GM12878 (cell line): ENCODE results near the gene ABCC1. TPM values are rescaled to one million over a fixed set of nuclear protein-coding genes. Genes with fewer than 3 reads are reported as not detected.

Experiments used
- ATF2 ChIP-seq: IDR thresholded peaks from 2 replicates; pipeline ENCODE4 v1.6.1; 2012; ENCODE audit warnings: low read length, inconsistent platforms
- CREB1 ChIP-seq: IDR thresholded peaks from 2 replicates; pipeline ENCODE4 v1.6.1; 2012; ENCODE audit warnings: low read depth, mild to moderate bottlenecking, inconsistent platforms
- E2F8 ChIP-seq: fragments of 450-650 bp; IDR thresholded peaks from 2 replicates; pipeline ENCODE4 v1.6.1; 2018; ENCODE audit warnings: mild to moderate bottlenecking, low read depth, moderate library complexity; ENCODE audit not compliant: partially characterized antibody
- ELK1 ChIP-seq: IDR thresholded peaks from 2 replicates; pipeline ENCODE4 v1.6.1; 2012; ENCODE audit warnings: low read depth, low read length, improper control_type of control experiment
- FOS ChIP-seq: IDR thresholded peaks from 3 replicates; pipeline ENCODE4 v1.6.1; 2011; ENCODE audit warnings: borderline replicate concordance; ENCODE audit not compliant: insufficient read length; ENCODE audit errors: extremely low read depth
- HDAC6 ChIP-seq: fragments of 200-600 bp; sonication (generic); IDR thresholded peaks from one replicate; pipeline ENCODE4 v1.8.0; 2017; ENCODE audit warnings: antibody characterized with exemption; ENCODE audit not compliant: unreplicated experiment
- IRF5 ChIP-seq: fragments of 450-650 bp; IDR thresholded peaks from 2 replicates; pipeline ENCODE4 v1.6.1; 2017; ENCODE audit warnings: borderline replicate concordance
- NFIC ChIP-seq: IDR thresholded peaks from 2 replicates; pipeline ENCODE4 v1.6.1; 2012; ENCODE audit warnings: low read depth, mild to moderate bottlenecking, inconsistent platforms, low read length, moderate library complexity
- NFYA ChIP-seq: IDR thresholded peaks from 2 replicates; pipeline ENCODE4 v1.6.1; 2011; ENCODE audit warnings: low read depth, mild to moderate bottlenecking, low read length, improper control_type of control experiment, borderline replicate concordance
- NKRF ChIP-seq: fragments of 450-650 bp; conservative IDR thresholded peaks from 2 replicates; pipeline ENCODE4 v1.6.1; 2017; ENCODE audit warnings: mild to moderate bottlenecking, moderate library complexity
- POLR2AphosphoS5 ChIP-seq: IDR thresholded peaks from 2 replicates; pipeline ENCODE4 v1.6.1; 2011; ENCODE audit warnings: mild to moderate bottlenecking, low read length, inconsistent platforms
- RELA ChIP-seq: fragments of 450-650 bp; IDR thresholded peaks from 2 replicates; pipeline ENCODE4 v1.8.0; 2014; ENCODE audit warnings: borderline replicate concordance; ENCODE audit not compliant: partially characterized antibody
- SIN3A ChIP-seq: IDR thresholded peaks from 2 replicates; pipeline ENCODE4 v1.6.1; 2012; ENCODE audit warnings: low read depth, low read length, improper control_type of control experiment
- SKIL ChIP-seq: fragments of 450-650 bp; IDR thresholded peaks from 2 replicates; pipeline ENCODE4 v1.6.1; 2017; ENCODE audit warnings: mild to moderate bottlenecking, low read depth, inconsistent platforms; ENCODE audit not compliant: poor library complexity, severe bottlenecking
- TCF7 ChIP-seq: IDR thresholded peaks from 2 replicates; pipeline ENCODE4 v1.6.1; 2014; ENCODE audit warnings: antibody characterized with exemption, borderline replicate concordance
- USF2 ChIP-seq: IDR thresholded peaks from 2 replicates; pipeline ENCODE4 v1.6.1; 2011; ENCODE audit warnings: low read depth, low read length, improper control_type of control experiment, borderline replicate concordance
- ZZZ3 ChIP-seq: IDR thresholded peaks from 2 replicates; pipeline ENCODE4 v1.6.1; 2011; ENCODE audit warnings: low read depth; ENCODE audit not compliant: control insufficient read depth, insufficient read length
- polyA plus RNA-seq, 11 experiments: library from polyadenylated mRNA; depleted of rRNA in 4 of 11; unstranded in 6 of 11; stranded (reverse) in 5 of 11; fragments of >200 nt; fragmentation: Nextera tagmentation in 4 of 11; fragmentation: Illumina TruSeq in 1 of 11; extraction: Ambion mirVana in 4 of 11; extraction: Trizol in 1 of 11; gene quantifications; 1 replicate in 1 of 11; 2 replicates in 10 of 11; pipeline versions ENCODE4 v1.2.1 to v1.2.3, GENCODE V29; 2011 to 2016; ENCODE audit warnings: inconsistent platforms in 2 of 11, missing spikeins in 2 of 11, low read depth in 1 of 11
- total RNA-seq, 4 experiments: library from RNA; depleted of rRNA in 3 of 4; stranded (reverse); fragments of >200 nt in 3 of 4; fragmentation: Illumina TruSeq in 1 of 4; extraction: Trizol in 1 of 4; gene quantifications; 2 replicates each; pipeline versions ENCODE4 v1.2.1 to v1.2.3, GENCODE V29; 2013 to 2021

The ABCC1 gene
- total and polyA plus RNA-seq, 10 of the 15 experiments (the other 5 are each of a cell fraction or from before 2014, with no cell fraction given): 3.2 to 44.6 (median 14.5) TPM

- TF ChIP-seq HDAC6: no peak
- TF ChIP-seq RELA: no peak
- TF ChIP-seq NFYA: no peak
- TF ChIP-seq ATF2: no peak
- peak; percentile 79 for TF ChIP-seq NKRF
- TF ChIP-seq POLR2AphosphoS5: 0 out of 2 replicates have a peak, but pooled peaks have one; percentile 42
- peak; percentile 51 for TF ChIP-seq SKIL
- TF ChIP-seq ZZZ3: no peak
- TF ChIP-seq USF2: no peak
- TF ChIP-seq NFIC: no peak
- no peak for TF ChIP-seq IRF5
- no peak for TF ChIP-seq FOS
- no peak for TF ChIP-seq TCF7
- no peak for TF ChIP-seq E2F8
- TF ChIP-seq CREB1: 0 out of 2 replicates have a peak, but pooled peaks have one; percentile 25
- no peak for TF ChIP-seq ELK1
- no peak for TF ChIP-seq SIN3A
Observed at GRCh38 chr16:15950161-15950854, 892 bp downstream of the ABCC1 start (continued).
